Liver (tissue), 9 donors: ENCODE data around the gene FANCM. TPM values are rescaled to one million over a fixed set of nuclear protein-coding genes. Genes with fewer than 3 reads are reported as not detected.

Source experiments
- DNase-seq: peaks from one replicate; pipeline ENCODE4 v3.0.0-alpha.2; 2017; ENCODE audit warnings: low spot score
- H3K27ac ChIP-seq, 2 donors: one replicate each; pipeline ENCODE4 v1.7.0; 2013; ENCODE audit warnings: inconsistent platforms in 2 of 2, low read length in 2 of 2, control low read depth in 1 of 2, low read depth in 1 of 2, mild to moderate bottlenecking in 1 of 2
- H3K27me3 ChIP-seq, 4 donors: one replicate each; pipeline versions ENCODE4 v1.6.1 to v1.7.0; 2013; ENCODE audit warnings: low read length in 3 of 4, inconsistent platforms in 1 of 4, mild to moderate bottlenecking in 1 of 4, moderate library complexity in 1 of 4; ENCODE audit not compliant: control insufficient read depth in 4 of 4, insufficient read depth in 4 of 4
- H3K36me3 ChIP-seq, 4 donors: one replicate each; pipeline versions ENCODE4 v1.6.1 to v1.7.0; 2013; ENCODE audit warnings: low read length in 3 of 4, mild to moderate bottlenecking in 3 of 4, low read depth in 1 of 4, moderate library complexity in 1 of 4; ENCODE audit not compliant: control insufficient read depth in 4 of 4, insufficient read depth in 3 of 4
- H3K4me1 ChIP-seq, 4 donors: one replicate each; pipeline versions ENCODE4 v1.6.1 to v1.7.0; 2013; ENCODE audit warnings: low read length in 3 of 4, mild to moderate bottlenecking in 3 of 4, moderate library complexity in 1 of 4; ENCODE audit not compliant: control insufficient read depth in 4 of 4, insufficient read depth in 4 of 4
- H3K4me3 ChIP-seq, 3 donors: one replicate each; pipeline versions ENCODE4 v1.6.1 to v1.7.0; 2013; ENCODE audit warnings: low read length in 3 of 3, control low read depth in 1 of 3, low read depth in 1 of 3, mild to moderate bottlenecking in 1 of 3
- H3K9ac ChIP-seq, 2 donors: one replicate each; pipeline ENCODE4 v1.7.0; 2013; ENCODE audit warnings: low read length in 2 of 2, mild to moderate bottlenecking in 2 of 2, moderate library complexity in 2 of 2, control low read depth in 1 of 2, low read depth in 1 of 2
- H3K9me3 ChIP-seq, 4 donors: one replicate each; pipeline versions ENCODE4 v1.6.1 to v1.7.0; 2013; ENCODE audit warnings: low read length in 3 of 4; ENCODE audit not compliant: control insufficient read depth in 4 of 4
- ATF3 ChIP-seq: IDR thresholded peaks from 2 replicates; pipeline ENCODE4 v1.6.1; 2016; ENCODE audit warnings: antibody characterized with exemption
- CTCF ChIP-seq: fragments of 150-350 bp; IDR thresholded peaks from 2 replicates; pipeline ENCODE4 v1.5.1; 2017; ENCODE audit warnings: improper control_type of control experiment, low read depth, low read length; ENCODE audit not compliant: missing input control
- EGR1 ChIP-seq, 2 donors: IDR thresholded peaks; 2 replicates each; pipeline ENCODE4 v1.6.1; 2016 to 2018; ENCODE audit warnings: antibody characterized with exemption in 2 of 2, low read depth in 2 of 2
- FOXA1 ChIP-seq: IDR thresholded peaks from 2 replicates; pipeline ENCODE4 v1.6.1; 2016; ENCODE audit warnings: antibody characterized with exemption
- FOXA2 ChIP-seq: IDR thresholded peaks from 2 replicates; pipeline ENCODE4 v1.6.1; 2016; ENCODE audit warnings: antibody characterized with exemption
- GABPA ChIP-seq, 2 donors: IDR thresholded peaks in 1 of 2; conservative IDR thresholded peaks in 1 of 2; 2 replicates each; pipeline ENCODE4 v1.6.1; 2016; ENCODE audit warnings: antibody characterized with exemption in 2 of 2, mild to moderate bottlenecking in 1 of 2, moderate library complexity in 1 of 2
- HNF4A ChIP-seq, 2 donors: conservative IDR thresholded peaks; 2 replicates each; pipeline ENCODE4 v1.6.1; 2016; ENCODE audit warnings: antibody characterized with exemption in 2 of 2, mild to moderate bottlenecking in 2 of 2
- HNF4G ChIP-seq: IDR thresholded peaks from 2 replicates; pipeline ENCODE4 v1.6.1; 2016; ENCODE audit warnings: antibody characterized with exemption
- JUND ChIP-seq, 2 donors: IDR thresholded peaks; 2 replicates each; pipeline ENCODE4 v1.6.1; 2016; ENCODE audit warnings: antibody characterized with exemption in 2 of 2
- MAX ChIP-seq: IDR thresholded peaks from 2 replicates; pipeline ENCODE4 v1.6.1; 2016; ENCODE audit warnings: antibody characterized with exemption
- NR2F2 ChIP-seq: IDR thresholded peaks from 2 replicates; pipeline ENCODE4 v1.6.1; 2016; ENCODE audit warnings: antibody characterized with exemption
- RAD21 ChIP-seq, 2 donors: IDR thresholded peaks; 2 replicates each; pipeline ENCODE4 v1.6.1; 2016; ENCODE audit warnings: antibody characterized with exemption in 2 of 2, mild to moderate bottlenecking in 2 of 2
- RXRA ChIP-seq, 2 donors: IDR thresholded peaks; 2 replicates each; pipeline ENCODE4 v1.6.1; 2017 to 2018; ENCODE audit warnings: antibody characterized with exemption in 2 of 2, mild to moderate bottlenecking in 1 of 2
- SP1 ChIP-seq: IDR thresholded peaks from 2 replicates; pipeline ENCODE4 v1.6.1; 2018; ENCODE audit warnings: antibody characterized with exemption, mild to moderate bottlenecking
- TAF1 ChIP-seq: conservative IDR thresholded peaks from 2 replicates; pipeline ENCODE4 v1.6.1; 2016; ENCODE audit warnings: antibody characterized with exemption, mild to moderate bottlenecking
- YY1 ChIP-seq: IDR thresholded peaks from 2 replicates; pipeline ENCODE4 v1.6.1; 2016; ENCODE audit warnings: antibody characterized with exemption, mild to moderate bottlenecking
- ZBTB33 ChIP-seq: IDR thresholded peaks from 2 replicates; pipeline ENCODE4 v1.6.1; 2016; ENCODE audit warnings: antibody characterized with exemption
- WGBS: extraction: QIAGEN DNeasy Blood & Tissue Kit; methylation state at CpG from one replicate; pipeline ENCODE4 v1.1.7; 2013; 5-methylcytosine and 5-hydroxymethylcytosine counted together
- polyA plus RNA-seq, 2 donors: library from polyadenylated mRNA; stranded (reverse) in 1 of 2; unstranded in 1 of 2; fragments of 200-250 nt in 1 of 2; fragments of >200 nt in 1 of 2; fragmentation: Nextera tagmentation in 1 of 2; extraction: Ambion mirVana in 1 of 2; gene quantifications; one replicate each; pipeline versions ENCODE4 v1.2.1 to v1.2.3, GENCODE V29; 2013 to 2015
- total RNA-seq, 2 donors: library from RNA; depleted of rRNA; stranded (reverse); fragments of >200 nt; gene quantifications; one replicate each; pipeline ENCODE4 v1.2.3, GENCODE V29; 2014
- donor health status: healthy.
- donor health status: healthy.
- donor health status: healthy.
- donor health status: healthy.
- donor health status: healthy.

Gene FANCM
- total and polyA plus RNA-seq, 4 donors, result 0.38 to 7.4 (median 3.1) TPM

GRCh38 chr14:45103806-45104205 is 31.9 kb upstream of the FANCM start (continued):
- TF ChIP-seq FOXA2 (no peak), ZBTB33 (no peak), RAD21 (IDR thresholded peaks at IDR 0.05) (no peak), HNF4G (no peak)

- WGBS, result 99% methylated on average over 1 of the region's 1 CpG
- Histone ChIP-seq H3K27me3 (no peaks in the 10 kb centered on the region), H3K9ac (no peak overlapping the region), H3K4me1 (no peaks in the 10 kb centered on the region), H3K9me3 (no peaks in the 10 kb centered on the region), H3K4me3 (no peak overlapping the region), H3K36me3 (peaks cover 2 to 40% (median 27%) of the 10 kb centered on the region in 4 donors), H3K27ac (no peak overlapping the region)
- DNase-seq, result no peak
- TF ChIP-seq TAF1 (no peak), GABPA (IDR thresholded peaks at IDR 0.05 in 1 of 2, conservative IDR thresholded peaks at IDR 0.05 in 1 of 2) (no peak), ATF3 (no peak), RXRA (IDR thresholded peaks at IDR 0.05) (no peak), SP1 (no peak), CTCF (no peak), JUND (IDR thresholded peaks at IDR 0.05) (no peak), HNF4G (no peak), FOXA2 (no peak), HNF4A (conservative IDR thresholded peaks at IDR 0.05) (no peak), NR2F2 (no peak), FOXA1 (no peak), MAX (no peak)
Measured at GRCh38 chr14:45104561-45104960, 31.2 kb upstream of the FANCM start.

- H3K36me3 ChIP-seq, result peaks cover 0 to 50% (median 41%) of the 10 kb centered on the region in 4 donors
- TF ChIP-seq ATF3, result no peak
- no peak for TF ChIP-seq HNF4A (conservative IDR thresholded peaks at IDR 0.05)
- no peak for TF ChIP-seq FOXA2
- no peak for TF ChIP-seq FOXA1
- TF ChIP-seq RAD21 (IDR thresholded peaks at IDR 0.05), result no peak
- no peak for TF ChIP-seq EGR1 (IDR thresholded peaks at IDR 0.05; ENCODE audit: low read depth in 2 of 2)
- no peak for TF ChIP-seq SP1
- TF ChIP-seq CTCF, result no peak
- no peak for TF ChIP-seq RXRA (IDR thresholded peaks at IDR 0.05)
- no peak for TF ChIP-seq GABPA (IDR thresholded peaks at IDR 0.05 in 1 of 2, conservative IDR thresholded peaks at IDR 0.05 in 1 of 2)
- TF ChIP-seq NR2F2, result no peak
- TF ChIP-seq YY1, result no peak
- no peak overlapping the region for H3K9ac ChIP-seq
- no peaks in the 10 kb centered on the region for H3K9me3 ChIP-seq
- H3K4me1 ChIP-seq, result no peaks in the 10 kb centered on the region
- H3K27me3 ChIP-seq, result no peaks in the 10 kb centered on the region
- DNase-seq, result no peak
- WGBS, result 83% methylated on average over 6 of the region's 6 CpGs
- no peak overlapping the region for H3K4me3 ChIP-seq
- no peak overlapping the region for H3K27ac ChIP-seq
Measured at GRCh38 chr14:45112896-45113781, 22.6 kb upstream of the FANCM start.
